Measurements from ENCODE around the gene PDE6G.

PDE6G gene

GRCh38 chr17:81656118-81656743 lies at the start of gene PDE6G:
TSS of gene PDE6G (minus strand) at chr17:81656542. CDS start at chr17:81653305, 3,237 bp downstream.
- DNase-seq (ENCODE audit: low read depth in 2 of 3, low spot score in 1 of 3) = no peak

- no peak for DNase-seq (ENCODE audit: low read depth in 2 of 3, low spot score in 1 of 3)
Observed at GRCh38 chr17:81705518-81706231, 49.3 kb upstream of the PDE6G start.

GRCh38 chr17:81703747-81704654 lies 47.7 kb upstream of the PDE6G start:
- DNase-seq (ENCODE audit: low read depth in 2 of 3, low spot score in 1 of 3) = no peak

GRCh38 chr17:81702934-81703746 lies 46.8 kb upstream of the PDE6G start, which contains the start of gene MRPL12:
TSS of gene MRPL12 (plus strand) at chr17:81703367. CDS start at chr17:81703502, 135 bp downstream.
- peak; percentile 78 to 86 (median 79) for DNase-seq (ENCODE audit: low read depth in 2 of 3, low spot score in 1 of 3)

- DNase-seq (ENCODE audit: low read depth in 2 of 3, low spot score in 1 of 3) = no peak
Observed at GRCh38 chr17:81701288-81702071, 45.1 kb upstream of the PDE6G start.

- no peak for DNase-seq (ENCODE audit: low read depth in 2 of 3, low spot score in 1 of 3)
Observed at GRCh38 chr17:81700353-81701287, 44.3 kb upstream of the PDE6G start.

GRCh38 chr17:81697261-81698044 lies 41.1 kb upstream of the PDE6G start:
- no peak for DNase-seq (ENCODE audit: low read depth in 2 of 3, low spot score in 1 of 3)

GRCh38 chr17:81696218-81696941 lies 40.0 kb upstream of the PDE6G start:
- DNase-seq (ENCODE audit: low read depth in 2 of 3, low spot score in 1 of 3) = no peak

- DNase-seq (ENCODE audit: low read depth in 2 of 3, low spot score in 1 of 3) = no peak
Observed at GRCh38 chr17:81695801-81696200, 39.5 kb upstream of the PDE6G start.

GRCh38 chr17:81695211-81695610 lies 38.9 kb upstream of the PDE6G start:
- no peak for DNase-seq (ENCODE audit: low read depth in 2 of 3, low spot score in 1 of 3)

GRCh38 chr17:81694810-81695209 lies 38.5 kb upstream of the PDE6G start:
- no peak for DNase-seq (ENCODE audit: low read depth in 2 of 3, low spot score in 1 of 3)

GRCh38 chr17:81693509-81694210 lies 37.3 kb upstream of the PDE6G start:
- DNase-seq (ENCODE audit: low read depth in 2 of 3, low spot score in 1 of 3) = no peak

- DNase-seq (ENCODE audit: low read depth in 2 of 3, low spot score in 1 of 3) = no peak
Observed at GRCh38 chr17:81691608-81692007, 35.3 kb upstream of the PDE6G start.

GRCh38 chr17:81691196-81691595 lies 34.9 kb upstream of the PDE6G start:
- no peak for DNase-seq (ENCODE audit: low read depth in 2 of 3, low spot score in 1 of 3)

GRCh38 chr17:81690549-81690948 lies 34.2 kb upstream of the PDE6G start:
- DNase-seq (ENCODE audit: low read depth in 2 of 3, low spot score in 1 of 3) = no peak

GRCh38 chr17:81690066-81690465 lies 33.7 kb upstream of the PDE6G start:
- DNase-seq (ENCODE audit: low read depth in 2 of 3, low spot score in 1 of 3) = no peak

GRCh38 chr17:81688616-81689015 lies 32.3 kb upstream of the PDE6G start:
- DNase-seq (ENCODE audit: low read depth in 2 of 3, low spot score in 1 of 3) = no peak

Measured in stimulated activated CD4-positive, alpha-beta T cell treated with anti-CD3 and anti-CD28 coated beads, Interleukin-12 subunit alpha, Interleukin-12 subunit beta, amount 100 ng/mL, for 48 hours (primary cell).